ENCODE data around the gene KMT2C.

Gene KMT2C

DNA sequence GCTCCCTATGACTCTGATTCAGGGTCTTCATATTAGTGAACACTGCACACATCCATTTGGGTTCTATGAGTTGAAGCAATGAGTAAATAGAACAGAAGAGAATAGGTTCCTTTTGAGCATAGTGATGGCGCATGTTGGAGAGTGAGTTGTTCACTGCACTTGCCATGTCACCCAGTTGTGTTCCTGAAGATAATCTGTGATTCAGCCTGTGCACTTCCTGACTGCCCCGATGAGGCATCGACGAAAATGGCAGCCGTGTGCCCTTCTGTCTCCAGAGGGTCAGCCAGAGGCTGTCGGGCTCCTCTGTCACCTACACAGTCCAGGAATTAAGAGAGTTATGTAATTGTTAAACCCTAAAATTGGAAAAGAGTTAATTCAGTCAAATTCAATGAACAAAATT, 315.6 kb downstream of the KMT2C start:
- Histone ChIP-seq H3K36me3 (replicated peaks; ENCODE audit: insufficient read depth, low read length) (peaks cover 14% of the 10 kb centered on the region), H4K20me1 (ENCODE audit: insufficient read depth, low read length) (no peaks in the 10 kb centered on the region), H3K4me2 (ENCODE audit: low read depth, low read length) (no peak overlapping the region), H3K9ac (ENCODE audit: low read length) (no peak overlapping the region), H3K9me3 (replicated peaks; ENCODE audit: insufficient read depth, low read length) (no peaks in the 10 kb centered on the region), H3F3A (ENCODE audit: insufficient read depth, low read length) (no peaks in the 10 kb centered on the region), H3K4me3 (ENCODE audit: low read length) (no peak overlapping the region), H3K9me2 (replicated peaks; ENCODE audit: insufficient read depth, low read length) (no peaks in the 10 kb centered on the region), H3K27me3 (replicated peaks; ENCODE audit: insufficient read depth, low read length) (no peaks in the 10 kb centered on the region), H3K79me2 (ENCODE audit: low read length) (no peaks in the 10 kb centered on the region), H3K27ac (ENCODE audit: low read length) (no peak overlapping the region), H3K4me1 (ENCODE audit: low read length) (no peaks in the 10 kb centered on the region), H2AFZ (ENCODE audit: low read length) (no peak overlapping the region)
- DNase-seq: no peak
- TF ChIP-seq CTCF (IDR thresholded peaks at IDR 0.05; ENCODE audit: low read length) (no peak), EZH2phosphoT487 (IDR thresholded peaks at IDR 0.05; ENCODE audit: low read length) (no peak), EZH2 (optimal IDR thresholded peaks at IDR 0.05; ENCODE audit: low read depth, low read length) (no peak)

- Histone ChIP-seq H3K79me2 (ENCODE audit: low read length) (no peaks in the 10 kb centered on the region), H3K4me1 (ENCODE audit: low read length) (no peaks in the 10 kb centered on the region), H3K9me2 (replicated peaks; ENCODE audit: insufficient read depth, low read length) (no peaks in the 10 kb centered on the region), H3K27ac (ENCODE audit: low read length) (no peak overlapping the region), H3K4me3 (ENCODE audit: low read length) (no peak overlapping the region), H2AFZ (ENCODE audit: low read length) (no peak overlapping the region), H3K9ac (ENCODE audit: low read length) (no peak overlapping the region), H3K4me2 (ENCODE audit: low read depth, low read length) (no peak overlapping the region), H3K9me3 (replicated peaks; ENCODE audit: insufficient read depth, low read length) (no peaks in the 10 kb centered on the region), H4K20me1 (ENCODE audit: insufficient read depth, low read length) (no peaks in the 10 kb centered on the region), H3F3A (ENCODE audit: insufficient read depth, low read length) (no peaks in the 10 kb centered on the region), H3K27me3 (replicated peaks; ENCODE audit: insufficient read depth, low read length) (no peaks in the 10 kb centered on the region), H3K36me3 (replicated peaks; ENCODE audit: insufficient read depth, low read length) (peaks cover 10% of the 10 kb centered on the region)
- TF ChIP-seq EZH2 (optimal IDR thresholded peaks at IDR 0.05; ENCODE audit: low read depth, low read length) (no peak), CTCF (IDR thresholded peaks at IDR 0.05; ENCODE audit: low read length) (no peak), EZH2phosphoT487 (IDR thresholded peaks at IDR 0.05; ENCODE audit: low read length) (no peak)
- DNase-seq: no peak
Measured at GRCh38 chr7:152117356-152117755, 318.4 kb downstream of the KMT2C start.

- Histone ChIP-seq H3F3A (ENCODE audit: insufficient read depth, low read length) (no peaks in the 10 kb centered on the region), H3K27me3 (replicated peaks; ENCODE audit: insufficient read depth, low read length) (no peaks in the 10 kb centered on the region), H3K27ac (ENCODE audit: low read length) (no peak overlapping the region), H3K9me3 (replicated peaks; ENCODE audit: insufficient read depth, low read length) (no peaks in the 10 kb centered on the region), H3K4me2 (ENCODE audit: low read depth, low read length) (no peak overlapping the region), H3K4me1 (ENCODE audit: low read length) (no peaks in the 10 kb centered on the region), H3K9me2 (replicated peaks; ENCODE audit: insufficient read depth, low read length) (no peaks in the 10 kb centered on the region), H3K36me3 (replicated peaks; ENCODE audit: insufficient read depth, low read length) (peaks cover 3% of the 10 kb centered on the region; the same call in 1 of the 2 replicates), H4K20me1 (ENCODE audit: insufficient read depth, low read length) (no peaks in the 10 kb centered on the region), H3K9ac (ENCODE audit: low read length) (no peak overlapping the region), H3K4me3 (ENCODE audit: low read length) (no peak overlapping the region), H3K79me2 (ENCODE audit: low read length) (no peaks in the 10 kb centered on the region), H2AFZ (ENCODE audit: low read length) (no peak overlapping the region)
- TF ChIP-seq EZH2phosphoT487 (IDR thresholded peaks at IDR 0.05; ENCODE audit: low read length) (no peak), CTCF (IDR thresholded peaks at IDR 0.05; ENCODE audit: low read length) (no peak), EZH2 (optimal IDR thresholded peaks at IDR 0.05; ENCODE audit: low read depth, low read length) (no peak)
- DNase-seq: no peak
Measured at GRCh38 chr7:152115021-152115718, 320.6 kb downstream of the KMT2C start.
